ENCODE results near the gene BBIP1. TPM values are rescaled to one million over a fixed set of nuclear protein-coding genes. Genes with fewer than 3 reads are reported as not detected.
A peak's percentile ranks its signal among the peaks of the same experiment; 100 is the strongest.

BBIP1 gene
- total and polyA plus RNA-seq, 10 of the 15 experiments (the other 5 are each of a cell fraction or from before 2014, with no cell fraction given), result 13.8 to 40.8 (median 31.3) TPM

GRCh38 chr10:110918643-110919348, at the start of gene BBIP1 (continued):
- TF ChIP-seq RCOR1 (conservative IDR thresholded peaks at IDR 0.05; ENCODE audit: low read depth, low read length), result no peak; the same call in 1 of the 2 replicates
- TF ChIP-seq MYC (IDR thresholded peaks at IDR 0.05; ENCODE audit: insufficient read depth, insufficient read length, insufficient replicate concordance, low read length, severe bottlenecking), result no peak
- 0 out of 2 replicates have a peak, but pooled peaks have one; percentile 40 for TF ChIP-seq PAX5 (IDR thresholded peaks at IDR 0.05; ENCODE audit: borderline replicate concordance, low read depth, low read length)
- TF ChIP-seq NFXL1 (IDR thresholded peaks at IDR 0.05; ENCODE audit: borderline replicate concordance), result no peak
- no peak for TF ChIP-seq CTCF (IDR thresholded peaks at IDR 0.05 in 2 of 3, conservative IDR thresholded peaks at IDR 0.05 in 1 of 3; ENCODE audit: control insufficient read depth in 2 of 3, extremely low read depth in 1 of 3, insufficient read depth in 1 of 3, low read depth in 3 of 3, low read length in 3 of 3)
- TF ChIP-seq ZNF384 (IDR thresholded peaks at IDR 0.05; ENCODE audit: borderline replicate concordance, low read depth, low read length), result no peak; the same call in 1 of the 2 replicates
- no peak for TF ChIP-seq ZNF274 (IDR thresholded peaks at IDR 0.05; ENCODE audit: insufficient read depth, insufficient read length)
- TF ChIP-seq TCF12 (IDR thresholded peaks at IDR 0.05; ENCODE audit: low read depth, low read length), result 0 out of 2 replicates have a peak, but pooled peaks have one; percentile 10
- no peak for TF ChIP-seq PAX8 (IDR thresholded peaks at IDR 0.05)
- TF ChIP-seq MTA3 (IDR thresholded peaks at IDR 0.05; ENCODE audit: borderline replicate concordance, low read length), result no peak
- peak; percentile 64 for TF ChIP-seq NR2C1 (IDR thresholded peaks at IDR 0.05)
- TF ChIP-seq ZSCAN29 (IDR thresholded peaks at IDR 0.05), result no peak
- TF ChIP-seq, protein P1, sequence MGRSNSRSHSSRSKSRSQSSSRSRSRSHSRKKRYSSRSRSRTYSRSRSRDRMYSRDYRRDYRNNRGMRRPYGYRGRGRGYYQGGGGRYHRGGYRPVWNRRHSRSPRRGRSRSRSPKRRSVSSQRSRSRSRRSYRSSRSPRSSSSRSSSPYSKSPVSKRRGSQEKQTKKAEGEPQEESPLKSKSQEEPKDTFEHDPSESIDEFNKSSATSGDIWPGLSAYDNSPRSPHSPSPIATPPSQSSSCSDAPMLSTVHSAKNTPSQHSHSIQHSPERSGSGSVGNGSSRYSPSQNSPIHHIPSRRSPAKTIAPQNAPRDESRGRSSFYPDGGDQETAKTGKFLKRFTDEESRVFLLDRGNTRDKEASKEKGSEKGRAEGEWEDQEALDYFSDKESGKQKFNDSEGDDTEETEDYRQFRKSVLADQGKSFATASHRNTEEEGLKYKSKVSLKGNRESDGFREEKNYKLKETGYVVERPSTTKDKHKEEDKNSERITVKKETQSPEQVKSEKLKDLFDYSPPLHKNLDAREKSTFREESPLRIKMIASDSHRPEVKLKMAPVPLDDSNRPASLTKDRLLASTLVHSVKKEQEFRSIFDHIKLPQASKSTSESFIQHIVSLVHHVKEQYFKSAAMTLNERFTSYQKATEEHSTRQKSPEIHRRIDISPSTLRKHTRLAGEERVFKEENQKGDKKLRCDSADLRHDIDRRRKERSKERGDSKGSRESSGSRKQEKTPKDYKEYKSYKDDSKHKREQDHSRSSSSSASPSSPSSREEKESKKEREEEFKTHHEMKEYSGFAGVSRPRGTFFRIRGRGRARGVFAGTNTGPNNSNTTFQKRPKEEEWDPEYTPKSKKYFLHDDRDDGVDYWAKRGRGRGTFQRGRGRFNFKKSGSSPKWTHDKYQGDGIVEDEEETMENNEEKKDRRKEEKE (IDR thresholded peaks at IDR 0.05), result no peak
- TF ChIP-seq MAX (IDR thresholded peaks at IDR 0.05; ENCODE audit: low read depth, low read length), result no peak; the same call in 1 of the 2 replicates
- TF ChIP-seq WRNIP1 (IDR thresholded peaks at IDR 0.05; ENCODE audit: borderline replicate concordance, low read depth, low read length), result no peak
- TF ChIP-seq, protein P2, sequence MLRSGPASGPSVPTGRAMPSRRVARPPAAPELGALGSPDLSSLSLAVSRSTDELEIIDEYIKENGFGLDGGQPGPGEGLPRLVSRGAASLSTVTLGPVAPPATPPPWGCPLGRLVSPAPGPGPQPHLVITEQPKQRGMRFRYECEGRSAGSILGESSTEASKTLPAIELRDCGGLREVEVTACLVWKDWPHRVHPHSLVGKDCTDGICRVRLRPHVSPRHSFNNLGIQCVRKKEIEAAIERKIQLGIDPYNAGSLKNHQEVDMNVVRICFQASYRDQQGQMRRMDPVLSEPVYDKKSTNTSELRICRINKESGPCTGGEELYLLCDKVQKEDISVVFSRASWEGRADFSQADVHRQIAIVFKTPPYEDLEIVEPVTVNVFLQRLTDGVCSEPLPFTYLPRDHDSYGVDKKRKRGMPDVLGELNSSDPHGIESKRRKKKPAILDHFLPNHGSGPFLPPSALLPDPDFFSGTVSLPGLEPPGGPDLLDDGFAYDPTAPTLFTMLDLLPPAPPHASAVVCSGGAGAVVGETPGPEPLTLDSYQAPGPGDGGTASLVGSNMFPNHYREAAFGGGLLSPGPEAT (IDR thresholded peaks at IDR 0.05; ENCODE audit: low read depth), result peak; percentile 90
- TF ChIP-seq POU2F2 (IDR thresholded peaks at IDR 0.05; ENCODE audit: borderline replicate concordance, low read depth, low read length), result peak; percentile 59; the same call in 2 of the 3 replicates
- TF ChIP-seq SIN3A (IDR thresholded peaks at IDR 0.05; ENCODE audit: low read depth, low read length), result no peak
- no peak for TF ChIP-seq BCL3 (IDR thresholded peaks at IDR 0.05; ENCODE audit: borderline replicate concordance, insufficient read depth, low read depth, low read length, poor library complexity, severe bottlenecking)

All from GM12878 (cell line).